ENCODE data around the gene CALHM6.

GRCh38 chr6:116429111-116429510, 32.1 kb upstream of the CALHM6 start:
- TF ChIP-seq ATF3 (IDR thresholded peaks at IDR 0.05; ENCODE audit: insufficient read depth, low read depth, low read length), result no peak
- no peak for TF ChIP-seq EGR1 (IDR thresholded peaks at IDR 0.05; ENCODE audit: borderline replicate concordance, low read depth, low read length)
- no peak for TF ChIP-seq CTCF (IDR thresholded peaks at IDR 0.05; ENCODE audit: control extremely low read depth in 1 of 3, insufficient read depth in 1 of 3, low read depth in 1 of 3, low read length in 3 of 3)
- no peak for TF ChIP-seq EP300 (IDR thresholded peaks at IDR 0.05; ENCODE audit: borderline replicate concordance in 1 of 2, low read depth in 2 of 2, low read length in 2 of 2)
- no peak for TF ChIP-seq USF2 (IDR thresholded peaks at IDR 0.05; ENCODE audit: low read length)
- TF ChIP-seq CHD2 (IDR thresholded peaks at IDR 0.05; ENCODE audit: low read length), result no peak
- TF ChIP-seq EZH2 (IDR thresholded peaks at IDR 0.05; ENCODE audit: low read depth, low read length, severe bottlenecking), result no peak
- TF ChIP-seq SP2 (IDR thresholded peaks at IDR 0.05; ENCODE audit: low read length), result no peak
- no peak for TF ChIP-seq CREB1 (IDR thresholded peaks at IDR 0.05)
- TF ChIP-seq CEBPB (IDR thresholded peaks at IDR 0.05; ENCODE audit: low read depth, low read length), result no peak
- TF ChIP-seq RFX5 (IDR thresholded peaks at IDR 0.05; ENCODE audit: borderline replicate concordance, low read depth, low read length), result no peak
- no peak for TF ChIP-seq TCF12 (IDR thresholded peaks at IDR 0.05; ENCODE audit: low read depth, low read length)

Measured in H1 (cell line).